HepG2 (cell line): ENCODE data around the gene SPTBN4. TPM values are rescaled to one million over a fixed set of nuclear protein-coding genes. Genes with fewer than 3 reads are reported as not detected.

Source experiments
- CEBPZ ChIP-seq: IDR thresholded peaks from 2 replicates; pipeline ENCODE4 v1.6.1; 2012; ENCODE audit warnings: low read length, improper control_type of control experiment
- CTCF ChIP-seq: sonication (generic); formaldehyde crosslinking; IDR thresholded peaks from 2 replicates; pipeline ENCODE4 v1.5.0; 2020; ENCODE audit warnings: mild to moderate bottlenecking, missing genetic modification reagents, moderate library complexity
- FOXK1 ChIP-seq: sonication (generic); formaldehyde crosslinking; IDR thresholded peaks from 2 replicates; pipeline ENCODE4 v1.4.0; 2020; ENCODE audit warnings: low read depth, missing genetic modification reagents, borderline replicate concordance
- NAIF1 ChIP-seq: sonication (generic); formaldehyde crosslinking; IDR thresholded peaks from 2 replicates; pipeline ENCODE4 v1.5.0; 2020; ENCODE audit warnings: mild to moderate bottlenecking, missing genetic modification reagents, borderline replicate concordance
- NFKB2 ChIP-seq: sonication (generic); formaldehyde crosslinking; IDR thresholded peaks from 2 replicates; pipeline ENCODE4 v1.4.0; 2020; ENCODE audit warnings: missing genetic modification reagents, borderline replicate concordance
- PATZ1 ChIP-seq: sonication (generic); formaldehyde crosslinking; IDR thresholded peaks from 2 replicates; pipeline ENCODE4 v1.4.0; 2020; ENCODE audit warnings: missing genetic modification reagents
- RBFOX2 ChIP-seq: fragments of 200-400 bp; formaldehyde crosslinking; IDR thresholded peaks from 2 replicates; pipeline ENCODE4 v1.6.1; 2017; ENCODE audit warnings: low read depth, mild to moderate bottlenecking, low read length
- TRAFD1 ChIP-seq: sonication (generic); formaldehyde crosslinking; IDR thresholded peaks from 2 replicates; pipeline ENCODE4 v1.5.1; 2020; ENCODE audit warnings: missing genetic modification reagents, mild to moderate bottlenecking, borderline replicate concordance
- ZFP91 ChIP-seq: sonication (generic); formaldehyde crosslinking; IDR thresholded peaks from 2 replicates; pipeline ENCODE4 v1.9.0; 2022; ENCODE audit warnings: missing genetic modification reagents, mild to moderate bottlenecking, borderline replicate concordance
- ZNF276 ChIP-seq: sonication (generic); formaldehyde crosslinking; IDR thresholded peaks from 2 replicates; pipeline ENCODE4 v1.4.0; 2020; ENCODE audit warnings: mild to moderate bottlenecking, low read depth, missing genetic modification reagents
- ZNF501 ChIP-seq: sonication (generic); formaldehyde crosslinking; IDR thresholded peaks from 2 replicates; pipeline ENCODE4 v1.5.1; 2020; ENCODE audit warnings: mild to moderate bottlenecking, moderate library complexity, missing genetic modification reagents
- ZNF607 ChIP-seq: sonication (generic); formaldehyde crosslinking; IDR thresholded peaks from 2 replicates; pipeline ENCODE4 v1.5.1; 2020; ENCODE audit warnings: missing genetic modification reagents, mild to moderate bottlenecking, borderline replicate concordance
- polyA plus RNA-seq, 8 experiments: library from polyadenylated mRNA; depleted of rRNA in 3 of 8; stranded (reverse) in 7 of 8; unstranded in 1 of 8; fragments of >200 nt; fragmentation: Illumina TruSeq in 4 of 8; extraction: Trizol in 4 of 8; gene quantifications; 2 replicates each; pipeline versions ENCODE4 v1.2.1 to v1.2.3, GENCODE V29; 2011 to 2016; ENCODE audit warnings: low read depth in 4 of 8, missing spikeins in 1 of 8, mixed read lengths in 1 of 8; ENCODE audit not compliant: insufficient read depth in 1 of 8
- total RNA-seq, 5 experiments: library from RNA; depleted of rRNA; stranded (reverse); fragments of >200 nt; fragmentation: Illumina TruSeq; extraction: Trizol; gene quantifications; 2 replicates each; pipeline ENCODE4 v1.2.3, GENCODE V29; 2016; ENCODE audit warnings: low read depth in 1 of 5

The SPTBN4 gene
- total and polyA plus RNA-seq, 2 of the 13 experiments (the other 11 are each of a cell fraction or from before 2014, with no cell fraction given) = 0.11 TPM

GRCh38 chr19:40465557-40466218, 1.1 kb upstream of the SPTBN4 start, which contains the start of gene BLVRB (continued):
- peak; percentile 19; the same call in 1 of the 2 replicates for TF ChIP-seq CTCF (CRISPR knock-in tag)
- peak; percentile 74; the same call in 1 of the 2 replicates for TF ChIP-seq ZNF607 (CRISPR knock-in tag)
- peak; percentile 17; the same call in 1 of the 2 replicates for TF ChIP-seq PATZ1 (CRISPR knock-in tag)
- peak; percentile 35; the same call in 1 of the 2 replicates for TF ChIP-seq ZNF276 (CRISPR knock-in tag)
- peak; percentile 17; the same call in 1 of the 2 replicates for TF ChIP-seq FOXK1
- TF ChIP-seq NFKB2 (CRISPR knock-in tag) = 0 out of 2 replicates have a peak, but pooled peaks have one; percentile 46
- no peak for TF ChIP-seq CEBPZ
- TF ChIP-seq RBFOX2 = peak; percentile 71
- TF ChIP-seq TRAFD1 (CRISPR knock-in tag) = no peak
- peak; percentile 58; the same call in 1 of the 2 replicates for TF ChIP-seq ZFP91 (CRISPR knock-in tag)
- TF ChIP-seq NAIF1 (CRISPR knock-in tag) = 0 out of 2 replicates have a peak, but pooled peaks have one; percentile 26
- TF ChIP-seq ZNF501 (CRISPR knock-in tag) = peak; percentile 39; the same call in 1 of the 2 replicates
